Measurements from ENCODE around the gene CTSW.

DNA sequence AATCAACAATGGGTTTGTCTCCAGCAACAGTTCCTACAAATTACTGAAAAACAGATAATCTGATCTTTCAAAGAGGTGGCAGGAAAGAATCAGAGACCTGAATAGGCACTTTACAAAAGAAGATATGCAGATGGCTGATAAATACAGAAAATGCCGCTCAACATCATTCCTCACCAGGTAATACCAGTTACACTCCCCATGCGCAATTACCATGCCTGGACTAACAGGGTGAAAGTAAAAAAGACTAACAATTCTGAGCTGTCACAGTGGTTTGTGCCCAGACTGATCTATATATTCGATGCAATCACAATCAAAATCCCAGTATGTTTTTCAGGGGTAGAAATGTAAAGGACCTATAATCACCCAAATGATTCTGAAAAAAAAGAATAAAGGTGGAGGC, 35.8 kb upstream of the CTSW start:
- TF ChIP-seq, protein P1, sequence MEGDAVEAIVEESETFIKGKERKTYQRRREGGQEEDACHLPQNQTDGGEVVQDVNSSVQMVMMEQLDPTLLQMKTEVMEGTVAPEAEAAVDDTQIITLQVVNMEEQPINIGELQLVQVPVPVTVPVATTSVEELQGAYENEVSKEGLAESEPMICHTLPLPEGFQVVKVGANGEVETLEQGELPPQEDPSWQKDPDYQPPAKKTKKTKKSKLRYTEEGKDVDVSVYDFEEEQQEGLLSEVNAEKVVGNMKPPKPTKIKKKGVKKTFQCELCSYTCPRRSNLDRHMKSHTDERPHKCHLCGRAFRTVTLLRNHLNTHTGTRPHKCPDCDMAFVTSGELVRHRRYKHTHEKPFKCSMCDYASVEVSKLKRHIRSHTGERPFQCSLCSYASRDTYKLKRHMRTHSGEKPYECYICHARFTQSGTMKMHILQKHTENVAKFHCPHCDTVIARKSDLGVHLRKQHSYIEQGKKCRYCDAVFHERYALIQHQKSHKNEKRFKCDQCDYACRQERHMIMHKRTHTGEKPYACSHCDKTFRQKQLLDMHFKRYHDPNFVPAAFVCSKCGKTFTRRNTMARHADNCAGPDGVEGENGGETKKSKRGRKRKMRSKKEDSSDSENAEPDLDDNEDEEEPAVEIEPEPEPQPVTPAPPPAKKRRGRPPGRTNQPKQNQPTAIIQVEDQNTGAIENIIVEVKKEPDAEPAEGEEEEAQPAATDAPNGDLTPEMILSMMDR (IDR thresholded peaks at IDR 0.05 in 4 of 5, conservative IDR thresholded peaks at IDR 0.05 in 1 of 5) = no peak
- TF ChIP-seq POLR2A (IDR thresholded peaks at IDR 0.05) = no peak
